Peyer's patch (tissue), 4 donors: ENCODE data around the gene HOXA3. TPM values are rescaled to one million over a fixed set of nuclear protein-coding genes. Genes with fewer than 3 reads are reported as not detected.
A peak's percentile ranks its signal among the peaks of the same experiment; 100 is the strongest.

Experiments used
- DNase-seq, 3 donors: peaks; one replicate each; pipeline ENCODE4 v3.0.0-alpha.2; 2017 to 2019
- H3K27ac ChIP-seq, 4 donors: fragments of 200-600 bp; sonication (generic); one replicate each; pipeline ENCODE4 v1.5.1; 2016 to 2019
- H3K27me3 ChIP-seq, 2 donors: fragments of 200-600 bp; sonication (generic); one replicate each; pipeline ENCODE4 v1.5.1; 2019
- H3K36me3 ChIP-seq, 3 donors: fragments of 200-600 bp; sonication (generic); one replicate each; pipeline ENCODE4 v1.5.1; 2016 to 2019
- H3K4me1 ChIP-seq, 4 donors: fragments of 200-600 bp; sonication (generic); one replicate each; pipeline ENCODE4 v1.5.1; 2016 to 2019
- H3K4me3 ChIP-seq, 4 donors: fragments of 200-600 bp; sonication (generic); 1 replicate in 3 of 4; 2 replicates in 1 of 4; pipeline ENCODE4 v1.5.1; 2016 to 2019; ENCODE audit warnings: mild to moderate bottlenecking in 1 of 4
- H3K9me3 ChIP-seq, 4 donors: fragments of 200-600 bp; sonication (generic); one replicate each; pipeline ENCODE4 v1.5.1; 2016 to 2019; ENCODE audit warnings: mild to moderate bottlenecking in 1 of 4
- POLR2A ChIP-seq, 2 donors: fragments of 450-650 bp; IDR thresholded peaks; one replicate each; pipeline ENCODE4 v1.5.1; 2017; ENCODE audit warnings: antibody characterized with exemption in 2 of 2, mild to moderate bottlenecking in 2 of 2, moderate library complexity in 2 of 2
- total RNA-seq, 4 donors: library from RNA; depleted of rRNA; stranded (reverse); fragments of >200 nt; gene quantifications; one replicate each; pipeline ENCODE4 v1.1.0, GENCODE V29; 2016
- TF ChIP-seq, protein P1 (sequence below), 6 experiments: fragments of 450-650 bp in 4 of 6; fragments of 200-600 bp in 2 of 6; sonication (generic) in 1 of 6; IDR thresholded peaks; one replicate each; pipeline ENCODE4 v1.5.1; 2017 to 2019; ENCODE audit warnings: antibody characterized with exemption in 6 of 6, mild to moderate bottlenecking in 3 of 6, moderate library complexity in 1 of 6

The HOXA3 gene
- total RNA-seq, 4 donors from 2014 or later = 6.7 to 21.2 (median 13.9) TPM

DNA sequence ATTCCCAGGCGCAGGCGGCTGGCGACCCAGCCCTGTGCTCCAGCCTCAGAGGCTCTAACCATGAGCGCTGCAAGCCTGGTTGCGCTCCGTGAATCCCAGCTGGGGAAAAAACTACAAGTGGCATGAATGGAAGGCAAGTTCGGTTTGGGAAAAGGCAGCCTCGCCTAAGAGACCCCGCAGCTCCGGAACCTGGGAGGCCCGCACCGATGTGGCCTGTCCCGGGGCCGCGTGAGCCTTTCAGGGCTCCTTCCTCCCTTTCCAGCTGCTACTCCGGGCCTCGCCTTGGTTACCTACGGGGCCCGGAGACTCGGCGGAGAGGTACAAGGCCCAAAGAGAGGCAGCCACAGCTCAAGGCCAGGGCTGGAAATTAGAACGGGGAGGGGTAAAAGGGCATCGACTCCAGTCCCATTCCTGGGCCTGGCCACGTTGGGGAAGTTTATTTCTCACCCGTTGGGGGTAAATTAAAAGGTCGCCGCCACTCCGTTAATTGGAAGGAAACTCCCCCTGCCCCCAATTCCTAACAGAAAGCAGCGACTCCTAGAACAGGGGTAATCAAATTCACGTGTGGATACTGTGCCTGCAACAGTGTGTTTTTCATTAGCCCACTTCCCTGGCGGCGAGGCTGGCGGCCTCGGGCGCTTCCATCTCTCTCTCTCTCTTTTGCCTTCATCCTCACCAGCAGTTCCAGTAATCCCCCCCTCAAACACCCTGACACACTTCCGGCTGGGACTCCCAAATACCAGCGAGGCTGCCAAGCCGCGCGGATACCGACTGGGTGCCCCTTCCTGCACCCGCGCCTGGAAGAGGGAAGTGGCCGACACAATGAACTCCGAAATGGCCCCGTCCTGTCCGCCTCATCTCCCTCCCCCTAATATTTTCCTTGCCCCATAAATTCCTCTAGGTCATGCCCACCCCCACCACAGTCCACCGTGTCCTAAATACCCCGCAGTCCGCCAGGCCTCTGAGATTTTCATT lies 14.4 kb upstream of the HOXA3 start:
- Histone ChIP-seq H3K9me3 (peaks cover 0 to 13% (median 0%) of the 10 kb centered on the region in 4 donors), H3K27ac (peak overlapping the region; percentile 57 to 89 (median 77)), H3K4me3 (peak overlapping the region; percentile 9 to 81 (median 58)), H3K4me1 (peaks cover 0 to 15% (median 4%) of the 10 kb centered on the region in 4 donors), H3K36me3 (no peaks in the 10 kb centered on the region), H3K27me3 (peaks cover 0 to 18% of the 10 kb centered on the region in 2 donors)
- TF ChIP-seq, protein P1, sequence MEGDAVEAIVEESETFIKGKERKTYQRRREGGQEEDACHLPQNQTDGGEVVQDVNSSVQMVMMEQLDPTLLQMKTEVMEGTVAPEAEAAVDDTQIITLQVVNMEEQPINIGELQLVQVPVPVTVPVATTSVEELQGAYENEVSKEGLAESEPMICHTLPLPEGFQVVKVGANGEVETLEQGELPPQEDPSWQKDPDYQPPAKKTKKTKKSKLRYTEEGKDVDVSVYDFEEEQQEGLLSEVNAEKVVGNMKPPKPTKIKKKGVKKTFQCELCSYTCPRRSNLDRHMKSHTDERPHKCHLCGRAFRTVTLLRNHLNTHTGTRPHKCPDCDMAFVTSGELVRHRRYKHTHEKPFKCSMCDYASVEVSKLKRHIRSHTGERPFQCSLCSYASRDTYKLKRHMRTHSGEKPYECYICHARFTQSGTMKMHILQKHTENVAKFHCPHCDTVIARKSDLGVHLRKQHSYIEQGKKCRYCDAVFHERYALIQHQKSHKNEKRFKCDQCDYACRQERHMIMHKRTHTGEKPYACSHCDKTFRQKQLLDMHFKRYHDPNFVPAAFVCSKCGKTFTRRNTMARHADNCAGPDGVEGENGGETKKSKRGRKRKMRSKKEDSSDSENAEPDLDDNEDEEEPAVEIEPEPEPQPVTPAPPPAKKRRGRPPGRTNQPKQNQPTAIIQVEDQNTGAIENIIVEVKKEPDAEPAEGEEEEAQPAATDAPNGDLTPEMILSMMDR (IDR thresholded peaks at IDR 0.05) = no peak
- TF ChIP-seq POLR2A (IDR thresholded peaks at IDR 0.05) = no peak
- peak in 1 of 3 donors; percentile 69 for DNase-seq

DNA sequence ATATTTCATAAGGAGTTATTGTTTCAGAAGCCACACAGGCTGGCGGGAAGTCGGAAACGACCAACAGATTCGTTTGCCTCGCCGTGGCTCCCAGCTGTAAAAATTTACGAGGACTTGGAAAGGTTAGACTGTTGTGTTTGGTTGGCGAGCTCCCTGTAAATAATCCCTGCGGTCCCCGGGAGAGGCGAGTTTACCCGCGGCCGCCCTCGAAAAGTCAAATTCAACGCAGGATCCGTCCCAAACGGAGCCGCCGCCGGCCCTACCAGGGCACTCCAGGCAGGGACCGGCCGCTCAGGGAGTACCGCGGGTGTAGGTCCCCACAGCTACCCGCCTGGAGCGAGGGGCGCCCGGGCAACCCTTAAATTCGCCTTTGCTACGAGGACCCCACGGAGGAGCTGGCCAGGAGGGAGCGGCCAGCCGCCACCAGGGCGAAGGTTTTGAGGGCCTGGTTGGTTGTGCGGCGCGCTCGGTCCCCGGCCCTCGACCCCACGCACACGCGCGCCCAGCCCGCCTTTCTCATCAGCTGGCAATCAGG lies 13.7 kb upstream of the HOXA3 start:
- DNase-seq = peak in 1 of 3 donors; percentile 70
- Histone ChIP-seq H3K4me3 (peak overlapping the region; percentile 9 to 81 (median 58)), H3K27ac (peak overlapping the region; percentile 57 to 89 (median 77)), H3K4me1 (peaks cover 0 to 23% (median 6%) of the 10 kb centered on the region in 4 donors), H3K36me3 (no peaks in the 10 kb centered on the region), H3K9me3 (peaks cover 0 to 13% (median 0%) of the 10 kb centered on the region in 4 donors), H3K27me3 (peaks cover 0 to 18% of the 10 kb centered on the region in 2 donors)
- TF ChIP-seq POLR2A (IDR thresholded peaks at IDR 0.05) = no peak
- TF ChIP-seq, protein P1 (IDR thresholded peaks at IDR 0.05) = no peak

DNA sequence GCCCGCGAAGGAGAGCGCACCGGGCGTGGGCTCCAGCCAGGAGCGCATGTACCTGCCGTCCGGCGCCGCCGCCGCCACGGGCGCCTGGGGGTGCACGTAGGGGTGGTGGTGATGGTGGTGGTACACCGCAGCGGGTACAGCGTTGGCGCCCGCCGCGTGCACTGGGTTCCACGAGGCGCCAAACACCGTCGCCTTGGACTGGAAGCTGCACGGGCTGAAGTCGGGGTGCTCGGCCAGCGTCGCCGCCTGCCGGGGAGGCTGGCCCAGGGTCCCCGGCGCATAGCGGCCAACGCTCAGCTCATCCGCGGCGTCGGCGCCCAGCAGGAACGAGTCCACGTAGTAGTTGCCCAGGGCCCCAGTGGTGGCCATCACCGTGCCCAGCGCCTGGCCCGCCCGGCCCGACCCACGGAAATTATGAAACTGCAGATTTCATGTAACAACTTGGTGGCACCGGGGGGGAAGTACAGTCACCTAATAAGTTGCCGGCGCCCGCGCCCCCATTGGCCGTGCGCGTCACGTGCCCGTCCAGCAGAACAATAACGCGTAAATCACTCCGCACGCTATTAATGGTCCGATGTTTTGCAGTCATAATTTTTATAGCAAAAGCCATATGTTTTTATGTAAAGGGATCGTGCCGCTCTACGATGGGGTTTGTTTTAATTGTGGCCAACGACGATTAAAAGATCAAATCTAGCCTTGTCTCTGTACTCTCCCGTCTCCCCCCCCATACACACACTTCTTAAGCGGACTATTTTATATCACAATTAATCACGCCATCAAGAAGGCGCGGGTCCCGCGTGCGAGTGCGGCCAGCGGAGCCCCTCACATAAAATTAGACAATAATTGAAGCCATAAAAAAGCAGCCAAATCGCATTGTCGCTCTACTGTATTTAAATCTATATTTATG lies 13.0 kb upstream of the HOXA3 start, which contains the start of gene HOXA9:
HOXA9 (minus strand) TSS at position 449 of the 907 bp plus-strand sequence; CDS start at position 369, 80 bp downstream.
- H3K36me3 ChIP-seq = no peaks in the 10 kb centered on the region
- peaks cover 0 to 13% (median 0%) of the 10 kb centered on the region in 4 donors for H3K9me3 ChIP-seq
- DNase-seq = peak; percentile 48 to 94 (median 91)
- H3K27me3 ChIP-seq = peaks cover 0 to 18% of the 10 kb centered on the region in 2 donors
- peak; percentile 68 to 86 for TF ChIP-seq POLR2A (IDR thresholded peaks at IDR 0.05)
- TF ChIP-seq, protein P1 (IDR thresholded peaks at IDR 0.05) = peak in 2 of 6 experiments; percentile 23 to 28
- H3K4me1 ChIP-seq = peaks cover 0 to 27% (median 9%) of the 10 kb centered on the region in 4 donors
- H3K27ac ChIP-seq = peak within 1 kb of the TSS; percentile 57 to 89 (median 77)
- peak within 1 kb of the TSS; percentile 32 to 81 (median 58) for H3K4me3 ChIP-seq

DNA sequence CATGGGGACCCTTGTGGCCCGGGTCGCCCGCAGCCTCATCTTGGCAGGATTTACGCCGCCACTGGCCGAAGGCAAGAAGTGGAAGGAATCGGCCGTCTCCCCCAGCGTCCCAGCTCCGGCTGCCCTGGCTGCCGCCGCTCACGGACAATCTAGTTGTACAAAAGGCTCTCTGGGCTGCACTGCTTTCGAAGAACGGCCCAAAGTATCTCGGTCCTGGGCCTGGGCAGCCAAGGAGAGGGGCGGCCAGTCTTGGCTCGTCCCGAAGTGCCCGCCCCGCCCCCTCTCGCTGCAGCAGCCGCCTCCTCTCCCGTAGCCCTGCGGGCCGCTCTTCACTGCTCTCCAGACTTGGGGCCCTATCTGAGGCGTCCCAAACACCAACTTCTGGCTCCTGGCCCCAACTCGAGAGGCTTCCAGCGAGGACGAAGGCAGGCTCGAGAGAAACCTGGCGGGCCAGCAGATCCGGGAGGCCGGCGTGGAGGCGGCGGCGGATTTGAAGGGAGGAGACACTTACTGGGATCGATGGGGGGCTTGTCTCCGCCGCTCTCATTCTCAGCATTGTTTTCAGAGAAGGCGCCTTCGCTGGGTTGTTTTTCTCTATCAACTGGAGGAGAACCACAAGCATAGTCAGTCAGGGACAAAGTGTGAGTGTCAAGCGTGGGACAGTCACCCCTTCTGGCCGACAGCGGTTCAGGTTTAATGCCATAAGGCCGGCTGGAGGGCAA lies 12.1 kb upstream of the HOXA3 start:
- no peak for TF ChIP-seq POLR2A (IDR thresholded peaks at IDR 0.05)
- TF ChIP-seq, protein P1 (IDR thresholded peaks at IDR 0.05) = peak in 3 of 6 experiments; percentile 6 to 31 (median 30)
- Histone ChIP-seq H3K4me3 (peak overlapping the region; percentile 32 to 81 (median 58)), H3K36me3 (no peaks in the 10 kb centered on the region), H3K27me3 (peaks cover 0 to 12% of the 10 kb centered on the region in 2 donors), H3K4me1 (peaks cover 0 to 31% (median 9%) of the 10 kb centered on the region in 4 donors), H3K27ac (peak overlapping the region; percentile 57 to 89 (median 77)), H3K9me3 (peaks cover 0 to 13% (median 0%) of the 10 kb centered on the region in 4 donors)
- DNase-seq = peak in 2 of 3 donors; percentile 66 to 82
